Measurements from ENCODE around the gene CRK.

The CRK gene

DNA sequence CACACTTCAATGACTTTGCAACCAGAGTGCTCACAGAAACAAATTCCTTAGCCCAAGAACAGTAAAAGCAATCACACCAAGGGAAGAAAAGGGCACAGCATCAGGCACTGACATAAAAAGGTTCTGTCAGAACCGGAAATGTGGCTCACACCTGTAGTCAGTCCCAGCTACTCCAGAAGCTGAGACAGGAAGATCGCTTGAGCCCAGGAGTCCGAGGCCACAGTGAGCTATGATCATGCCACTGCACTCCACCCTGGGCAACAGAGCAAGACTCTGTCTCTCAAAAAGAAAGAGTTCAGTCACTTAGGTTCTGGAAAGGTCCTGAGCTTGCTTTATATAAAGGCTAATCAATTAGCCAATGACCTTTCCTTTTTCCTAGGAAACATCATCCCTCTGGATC, 78.7 kb downstream of the CRK start:
- no peak for DNase-seq
- TF ChIP-seq CTCF (IDR thresholded peaks at IDR 0.05; ENCODE audit: low read depth, low read length): no peak
- Histone ChIP-seq H3K36me3 (no peaks in the 10 kb centered on the region), H3K4me3 (ENCODE audit: low read depth, low read length) (no peak overlapping the region), H3K9me3 (no peaks in the 10 kb centered on the region), H3K27me3 (no peaks in the 10 kb centered on the region), H3K4me1 (no peaks in the 10 kb centered on the region)

- Histone ChIP-seq H3K36me3 (no peaks in the 10 kb centered on the region), H3K9me3 (no peaks in the 10 kb centered on the region)
Measured at GRCh38 chr17:1376061-1376460, 80.0 kb downstream of the CRK start.

GRCh38 chr17:1375615-1376014, 80.4 kb downstream of the CRK start:
- no peak overlapping the region for H3K4me3 ChIP-seq (ENCODE audit: low read depth, low read length)
- TF ChIP-seq CTCF (IDR thresholded peaks at IDR 0.05; ENCODE audit: low read depth, low read length): no peak
- H3K36me3 ChIP-seq: no peaks in the 10 kb centered on the region
- H3K4me1 ChIP-seq: no peaks in the 10 kb centered on the region
- DNase-seq: no peak
- H3K27me3 ChIP-seq: no peaks in the 10 kb centered on the region
- H3K9me3 ChIP-seq: no peaks in the 10 kb centered on the region

More at GRCh38 chr17:1376061-1376460, 80.0 kb downstream of the CRK start:
- Histone ChIP-seq H3K4me1 (no peaks in the 10 kb centered on the region), H3K4me3 (ENCODE audit: low read depth, low read length) (no peak overlapping the region), H3K27me3 (no peaks in the 10 kb centered on the region)
- TF ChIP-seq CTCF (IDR thresholded peaks at IDR 0.05; ENCODE audit: low read depth, low read length): no peak
- no peak for DNase-seq

DNA sequence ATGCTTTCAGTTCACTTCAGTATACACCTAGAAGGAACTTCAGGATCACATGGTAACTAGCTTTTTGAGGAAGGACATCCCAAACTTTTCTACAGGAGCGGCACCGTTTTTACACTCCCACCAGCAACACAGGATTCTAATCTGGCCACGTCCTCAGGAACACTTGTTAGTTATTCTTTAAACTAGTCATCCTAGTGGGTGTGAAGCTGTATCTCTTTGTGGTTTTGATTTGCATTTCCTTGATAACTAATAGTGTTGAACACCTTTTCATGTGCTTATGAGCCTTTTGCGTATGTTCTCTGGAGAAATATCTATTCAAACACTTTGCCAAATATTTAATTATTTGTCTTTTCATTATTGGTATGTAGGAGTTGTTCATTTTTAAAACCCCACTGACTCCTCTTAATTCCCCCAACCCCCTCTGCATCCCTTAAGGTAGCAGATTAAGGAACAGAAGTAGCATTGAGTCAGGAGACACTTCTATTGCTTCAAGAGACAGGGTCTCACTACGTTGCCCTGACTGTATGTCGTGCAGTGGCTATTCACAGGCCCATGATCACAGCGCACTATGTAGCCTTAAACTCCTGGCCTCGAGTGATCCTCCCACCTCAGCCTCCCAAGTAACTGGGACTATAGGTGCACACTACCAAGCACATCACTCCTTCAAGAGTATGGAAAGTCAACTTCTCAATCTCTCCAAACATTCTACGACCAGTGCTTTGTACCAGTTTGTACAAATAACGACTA, 81.4 kb downstream of the CRK start:
- Histone ChIP-seq H3K27me3 (no peaks in the 10 kb centered on the region), H3K4me1 (no peaks in the 10 kb centered on the region), H3K4me3 (ENCODE audit: low read depth, low read length) (no peak overlapping the region), H3K9me3 (no peaks in the 10 kb centered on the region), H3K36me3 (no peaks in the 10 kb centered on the region)
- no peak for DNase-seq
- TF ChIP-seq CTCF (IDR thresholded peaks at IDR 0.05; ENCODE audit: low read depth, low read length): no peak

- no peaks in the 10 kb centered on the region for H3K4me1 ChIP-seq
- H3K36me3 ChIP-seq: no peaks in the 10 kb centered on the region
- TF ChIP-seq CTCF (IDR thresholded peaks at IDR 0.05; ENCODE audit: low read depth, low read length): no peak
Measured at GRCh38 chr17:1373707-1374237, 82.3 kb downstream of the CRK start.

GRCh38 chr17:1372618-1373017, 83.4 kb downstream of the CRK start:
- no peaks in the 10 kb centered on the region for H3K9me3 ChIP-seq
- H3K4me3 ChIP-seq (ENCODE audit: low read depth, low read length): no peak overlapping the region
- no peaks in the 10 kb centered on the region for H3K36me3 ChIP-seq
- no peak for TF ChIP-seq CTCF (IDR thresholded peaks at IDR 0.05; ENCODE audit: low read depth, low read length)
- no peaks in the 10 kb centered on the region for H3K4me1 ChIP-seq
- H3K27me3 ChIP-seq: no peaks in the 10 kb centered on the region
- no peak for DNase-seq

More at GRCh38 chr17:1373707-1374237, 82.3 kb downstream of the CRK start:
- no peak overlapping the region for H3K4me3 ChIP-seq (ENCODE audit: low read depth, low read length)
- DNase-seq: no peak
- H3K9me3 ChIP-seq: no peaks in the 10 kb centered on the region
- no peaks in the 10 kb centered on the region for H3K27me3 ChIP-seq
